ENCODE measurements around the gene ERBB4. TPM values are rescaled to one million over a fixed set of nuclear protein-coding genes. Genes with fewer than 3 reads are reported as not detected.

ERBB4 gene
- total RNA-seq, 1 experiment from 2014 or later, result 0.04 TPM

DNA sequence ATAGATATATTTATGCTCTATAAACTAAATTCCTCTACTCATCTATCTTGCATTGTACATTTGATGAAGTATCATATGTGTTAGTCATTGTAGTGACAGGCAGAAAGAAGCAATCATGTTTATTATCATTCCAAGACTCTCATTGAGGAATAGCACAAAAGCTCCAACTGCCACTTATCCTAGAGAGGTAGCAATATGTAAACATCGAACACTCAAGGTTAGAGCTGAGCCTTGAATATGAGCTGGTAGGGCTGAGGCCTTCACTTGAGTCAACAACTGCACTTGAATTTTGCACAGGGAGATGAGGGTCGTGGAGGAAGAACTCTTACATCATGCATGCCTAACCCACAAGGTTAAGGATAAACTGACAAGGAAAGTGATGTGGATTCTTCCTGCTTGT, 1081.3 kb downstream of the ERBB4 start:
- Histone ChIP-seq H3T11ph (ENCODE audit: low read length) (no peak overlapping the region), H3K27ac (ENCODE audit: insufficient read length, low read depth, low read length) (no peak overlapping the region), H3K18ac (ENCODE audit: insufficient read length, low read depth, low read length) (no peak overlapping the region), H4K20me1 (ENCODE audit: control insufficient read depth, insufficient read depth, insufficient read length) (no peaks in the 10 kb centered on the region), H3K79me2 (ENCODE audit: insufficient read depth, low read length) (no peaks in the 10 kb centered on the region), H2BK120ac (ENCODE audit: low read depth, low read length, poor library complexity, severe bottlenecking) (no peak overlapping the region), H3K4me1 (ENCODE audit: insufficient read depth, low read length) (no peaks in the 10 kb centered on the region), H3K4me2 (ENCODE audit: insufficient read depth, insufficient read length, low read length) (no peak overlapping the region), H3K56ac (ENCODE audit: insufficient read length, low read depth, low read length) (no peak overlapping the region), H3K4ac (ENCODE audit: low read depth, low read length) (no peak overlapping the region), H3K23me2 (ENCODE audit: insufficient read length, low read depth, low read length, poor library complexity, severe bottlenecking) (no peaks in the 10 kb centered on the region), H3K14ac (ENCODE audit: insufficient read depth, low read length) (no peak overlapping the region), H2BK20ac (ENCODE audit: low read depth, low read length, poor library complexity, severe bottlenecking) (no peak overlapping the region), H4K8ac (replicated peaks; ENCODE audit: insufficient read length, low read depth, low read length) (no peak overlapping the region), H4K5ac (ENCODE audit: insufficient read length, low read depth, low read length) (no peak overlapping the region), H2AFZ (ENCODE audit: low read length) (no peak overlapping the region), H3K9ac (ENCODE audit: extremely low read depth, insufficient read length, low read length) (no peak overlapping the region), H2BK12ac (ENCODE audit: insufficient read length, low read depth, low read length) (no peak overlapping the region), H2BK5ac (ENCODE audit: insufficient read length, low read length) (no peak overlapping the region), H3K9me3 (ENCODE audit: control insufficient read depth, low read depth, low read length) (no peaks in the 10 kb centered on the region), H2AK5ac (ENCODE audit: insufficient read length, low read length) (no peak overlapping the region), H4K91ac (ENCODE audit: insufficient read length, low read depth, low read length) (no peak overlapping the region), H3K23ac (ENCODE audit: insufficient read length, low read depth, low read length) (no peak overlapping the region), H3K79me1 (ENCODE audit: insufficient read depth, low read depth, low read length, poor library complexity, severe bottlenecking) (no peaks in the 10 kb centered on the region), H3K27me3 (ENCODE audit: insufficient read depth, low read length) (no peaks in the 10 kb centered on the region), H2BK15ac (ENCODE audit: low read depth, low read length) (no peak overlapping the region)
- H3K36me3 Mint-ChIP-seq (ENCODE audit: insufficient read depth in 1 of 3, low read depth in 3 of 3), result peaks cover 0 to 11% (median 2%) of the 10 kb centered on the region in 3 experiments; a peak in 4 of 7 replicates
- no peaks in the 10 kb centered on the region for H3K9me3 Mint-ChIP-seq
- DNase-seq, result no peak
- TF ChIP-seq, protein P1, sequence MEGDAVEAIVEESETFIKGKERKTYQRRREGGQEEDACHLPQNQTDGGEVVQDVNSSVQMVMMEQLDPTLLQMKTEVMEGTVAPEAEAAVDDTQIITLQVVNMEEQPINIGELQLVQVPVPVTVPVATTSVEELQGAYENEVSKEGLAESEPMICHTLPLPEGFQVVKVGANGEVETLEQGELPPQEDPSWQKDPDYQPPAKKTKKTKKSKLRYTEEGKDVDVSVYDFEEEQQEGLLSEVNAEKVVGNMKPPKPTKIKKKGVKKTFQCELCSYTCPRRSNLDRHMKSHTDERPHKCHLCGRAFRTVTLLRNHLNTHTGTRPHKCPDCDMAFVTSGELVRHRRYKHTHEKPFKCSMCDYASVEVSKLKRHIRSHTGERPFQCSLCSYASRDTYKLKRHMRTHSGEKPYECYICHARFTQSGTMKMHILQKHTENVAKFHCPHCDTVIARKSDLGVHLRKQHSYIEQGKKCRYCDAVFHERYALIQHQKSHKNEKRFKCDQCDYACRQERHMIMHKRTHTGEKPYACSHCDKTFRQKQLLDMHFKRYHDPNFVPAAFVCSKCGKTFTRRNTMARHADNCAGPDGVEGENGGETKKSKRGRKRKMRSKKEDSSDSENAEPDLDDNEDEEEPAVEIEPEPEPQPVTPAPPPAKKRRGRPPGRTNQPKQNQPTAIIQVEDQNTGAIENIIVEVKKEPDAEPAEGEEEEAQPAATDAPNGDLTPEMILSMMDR (conservative IDR thresholded peaks at IDR 0.05), result no peak
- no peak overlapping the region for H3K27ac Mint-ChIP-seq
- peaks cover 9 to 12% of the 10 kb centered on the region in 2 experiments for H3K4me1 Mint-ChIP-seq
- no peak overlapping the region for H3K4me3 Mint-ChIP-seq
- H3K27me3 Mint-ChIP-seq (ENCODE audit: low read depth), result no peaks in the 10 kb centered on the region
- WGBS (ENCODE audit: extremely low coverage, insufficient read length, low lambda C conversion rate), result no CpG with 5 or more reads among the region's 2 CpGs

Measured in H9 (cell line).